Hepatocyte (in vitro differentiated cells): Measurements from ENCODE around the gene CNOT6. TPM values are rescaled to one million over a fixed set of nuclear protein-coding genes. Genes with fewer than 3 reads are reported as not detected.

Experiments
- DNase-seq: peaks from one replicate; pipeline ENCODE4 v3.0.0-alpha.2; 2016; ENCODE audit warnings: low spot score
- H2AFZ ChIP-seq: fragments of 200-600 bp; sonication (generic); 2 replicates; pipeline ENCODE4 v1.6.0; 2016; ENCODE audit warnings: antibody characterized with exemption, mild to moderate bottlenecking
- H3K27ac ChIP-seq: fragments of 200-600 bp; sonication (generic); 2 replicates; pipeline ENCODE4 v1.5.1; 2016; ENCODE audit warnings: mild to moderate bottlenecking
- H3K27me3 ChIP-seq: fragments of 200-600 bp; sonication (generic); 2 replicates; pipeline ENCODE4 v1.6.1; 2016
- H3K36me3 ChIP-seq: fragments of 200-600 bp; sonication (generic); replicated peaks from 2 replicates; pipeline ENCODE4 v1.5.1; 2016; ENCODE audit warnings: low read depth; ENCODE audit not compliant: insufficient read depth
- H3K4me1 ChIP-seq: fragments of 200-600 bp; sonication (generic); 2 replicates; pipeline ENCODE4 v1.5.1; 2016; ENCODE audit warnings: mild to moderate bottlenecking, moderate library complexity; ENCODE audit not compliant: insufficient read depth
- H3K4me2 ChIP-seq: fragments of 200-600 bp; sonication (generic); 2 replicates; pipeline ENCODE4 v1.6.0; 2016
- H3K4me3 ChIP-seq: fragments of 200-600 bp; sonication (generic); 2 replicates; pipeline ENCODE4 v1.5.1; 2016; ENCODE audit warnings: mild to moderate bottlenecking
- H3K79me2 ChIP-seq: fragments of 200-600 bp; sonication (generic); 2 replicates; pipeline ENCODE4 v1.6.0; 2017; ENCODE audit warnings: mild to moderate bottlenecking
- H3K9me2 ChIP-seq: fragments of 200-600 bp; sonication (generic); replicated peaks from 2 replicates; pipeline ENCODE4 v1.6.0; 2017; ENCODE audit warnings: mild to moderate bottlenecking; ENCODE audit not compliant: insufficient read depth
- H3K9me3 ChIP-seq: fragments of 200-600 bp; sonication (generic); 2 replicates; pipeline ENCODE4 v1.5.1; 2016; ENCODE audit warnings: low read depth, mild to moderate bottlenecking
- H4K20me1 ChIP-seq: fragments of 200-600 bp; sonication (generic); 2 replicates; pipeline ENCODE4 v1.6.0; 2016; ENCODE audit warnings: mild to moderate bottlenecking; ENCODE audit not compliant: insufficient read depth, poor library complexity, severe bottlenecking
- EZH2 ChIP-seq: fragments of 200-600 bp; sonication (generic); IDR thresholded peaks from 2 replicates; pipeline ENCODE4 v1.6.1; 2016; ENCODE audit warnings: antibody characterized with exemption, mild to moderate bottlenecking, borderline replicate concordance
- EZH2phosphoT487 ChIP-seq: fragments of 200-600 bp; sonication (generic); IDR thresholded peaks from one replicate; pipeline ENCODE4 v1.6.1; 2018; ENCODE audit warnings: antibody characterized with exemption, mild to moderate bottlenecking, low read depth, moderate library complexity; ENCODE audit not compliant: unreplicated experiment, severe bottlenecking
- WGBS: methylation state at CpG from one replicate; pipeline ENCODE4 v1.1.6; 2016; ENCODE audit warnings: low lambda C conversion rate; ENCODE audit errors: missing lambda C conversion rate; 5-methylcytosine and 5-hydroxymethylcytosine counted together
- polyA plus RNA-seq: library from polyadenylated mRNA; unstranded; fragments of >200 nt; fragmentation: Nextera tagmentation; extraction: Ambion mirVana; gene quantifications from 2 replicates; pipeline ENCODE4 v1.2.1, GENCODE V29; 2016
- total RNA-seq: library from RNA; depleted of rRNA; stranded (reverse); fragments of >200 nt; gene quantifications from 2 replicates; pipeline ENCODE4 v1.2.3, GENCODE V29; 2014
- TF ChIP-seq, protein P1 (sequence below): fragments of 200-600 bp; sonication (generic); IDR thresholded peaks from 2 replicates; pipeline ENCODE4 v1.5.1; 2016; ENCODE audit warnings: antibody characterized with exemption, mild to moderate bottlenecking; ENCODE audit not compliant: poor library complexity

Gene CNOT6
- total and polyA plus RNA-seq, 2 experiments from 2014 or later, result 12.0 to 24.1 TPM

DNA sequence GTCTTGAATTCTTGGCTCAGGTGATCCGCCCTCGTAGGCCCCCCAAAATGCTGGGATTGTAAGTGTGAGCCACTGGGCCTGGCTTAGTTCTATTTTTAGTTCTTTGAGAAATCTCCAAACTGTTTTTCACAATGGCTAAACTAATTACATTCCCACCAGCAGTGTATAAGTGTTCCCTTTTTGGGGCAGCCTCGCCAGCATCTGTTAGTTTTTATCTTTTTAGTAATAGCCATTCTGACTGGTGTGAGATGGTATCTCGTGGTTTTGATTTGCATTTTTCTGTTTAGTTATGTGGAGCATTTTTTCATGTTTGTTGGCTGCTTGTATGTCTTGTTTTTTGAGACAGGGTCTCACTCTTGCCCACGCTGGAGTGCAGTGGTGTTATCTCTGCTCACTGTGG, 28.2 kb downstream of the CNOT6 start:
- Histone ChIP-seq H3K9me3 (no peaks in the 10 kb centered on the region), H3K4me3 (no peak overlapping the region), H3K4me2 (no peak overlapping the region), H2AFZ (no peak overlapping the region), H3K27me3 (no peaks in the 10 kb centered on the region), H3K9me2 (no peaks in the 10 kb centered on the region), H4K20me1 (peaks cover 72% of the 10 kb centered on the region), H3K27ac (no peak overlapping the region), H3K36me3 (no peaks in the 10 kb centered on the region), H3K4me1 (peaks cover 24% of the 10 kb centered on the region), H3K79me2 (peaks cover 100% of the 10 kb centered on the region)
- WGBS, result 85% methylated on average over 5 of the region's 5 CpGs
- no peak for TF ChIP-seq EZH2
- TF ChIP-seq, protein P1, sequence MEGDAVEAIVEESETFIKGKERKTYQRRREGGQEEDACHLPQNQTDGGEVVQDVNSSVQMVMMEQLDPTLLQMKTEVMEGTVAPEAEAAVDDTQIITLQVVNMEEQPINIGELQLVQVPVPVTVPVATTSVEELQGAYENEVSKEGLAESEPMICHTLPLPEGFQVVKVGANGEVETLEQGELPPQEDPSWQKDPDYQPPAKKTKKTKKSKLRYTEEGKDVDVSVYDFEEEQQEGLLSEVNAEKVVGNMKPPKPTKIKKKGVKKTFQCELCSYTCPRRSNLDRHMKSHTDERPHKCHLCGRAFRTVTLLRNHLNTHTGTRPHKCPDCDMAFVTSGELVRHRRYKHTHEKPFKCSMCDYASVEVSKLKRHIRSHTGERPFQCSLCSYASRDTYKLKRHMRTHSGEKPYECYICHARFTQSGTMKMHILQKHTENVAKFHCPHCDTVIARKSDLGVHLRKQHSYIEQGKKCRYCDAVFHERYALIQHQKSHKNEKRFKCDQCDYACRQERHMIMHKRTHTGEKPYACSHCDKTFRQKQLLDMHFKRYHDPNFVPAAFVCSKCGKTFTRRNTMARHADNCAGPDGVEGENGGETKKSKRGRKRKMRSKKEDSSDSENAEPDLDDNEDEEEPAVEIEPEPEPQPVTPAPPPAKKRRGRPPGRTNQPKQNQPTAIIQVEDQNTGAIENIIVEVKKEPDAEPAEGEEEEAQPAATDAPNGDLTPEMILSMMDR, result no peak
- TF ChIP-seq EZH2phosphoT487, result no peak
- DNase-seq, result no peak

DNA sequence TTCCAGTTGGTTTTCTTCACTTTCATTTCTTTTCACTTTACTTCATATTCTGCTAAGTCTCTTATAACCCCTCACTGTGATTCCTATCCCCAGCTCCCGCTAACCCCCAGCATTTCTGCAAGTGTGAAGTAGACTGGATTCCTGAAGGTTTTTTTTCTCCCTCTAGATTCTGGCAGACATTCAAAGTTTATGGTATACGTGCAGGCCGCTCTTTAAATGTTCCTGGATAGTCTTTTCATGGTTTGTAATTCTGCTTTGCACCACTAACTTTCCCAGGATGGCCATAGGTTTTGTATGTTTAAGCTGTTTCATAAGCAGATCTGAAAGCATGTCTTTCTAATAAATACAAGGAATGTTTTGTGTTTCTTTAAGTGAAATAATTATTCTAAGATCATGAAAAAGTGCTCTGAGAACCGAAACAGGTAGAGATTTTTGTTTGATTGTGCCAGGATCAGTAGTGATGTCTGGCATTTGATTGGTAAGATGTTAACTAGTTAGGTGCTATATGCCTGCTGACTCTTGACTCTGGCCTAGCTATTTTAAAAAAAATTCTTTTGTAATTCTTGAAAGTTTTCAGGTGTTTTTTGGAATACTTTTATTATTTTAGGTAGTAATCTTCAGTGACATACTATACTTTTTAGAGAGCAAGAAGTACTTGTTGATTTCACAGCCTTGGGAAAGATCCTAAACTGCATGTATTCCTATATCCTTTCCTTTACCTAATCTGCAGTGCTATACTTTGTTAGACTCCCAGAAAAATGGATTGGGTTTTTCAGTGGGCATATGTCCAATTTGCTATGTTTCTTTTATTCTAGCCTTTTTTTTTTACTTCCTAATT, 29.7 kb downstream of the CNOT6 start:
- TF ChIP-seq, protein P1, result no peak
- no peak for TF ChIP-seq EZH2phosphoT487
- TF ChIP-seq EZH2, result no peak
- Histone ChIP-seq H4K20me1 (peaks cover 59% of the 10 kb centered on the region), H3K9me3 (no peaks in the 10 kb centered on the region), H2AFZ (no peak overlapping the region), H3K4me1 (peaks cover 24% of the 10 kb centered on the region), H3K36me3 (no peaks in the 10 kb centered on the region), H3K27me3 (no peaks in the 10 kb centered on the region), H3K79me2 (peaks cover 100% of the 10 kb centered on the region), H3K4me2 (peak overlapping the region; percentile 40), H3K4me3 (no peak overlapping the region), H3K27ac (peak overlapping the region; percentile 34), H3K9me2 (no peaks in the 10 kb centered on the region)
- WGBS, result 53% methylated on average over 4 of the region's 4 CpGs
- DNase-seq, result peak; percentile 22

DNA sequence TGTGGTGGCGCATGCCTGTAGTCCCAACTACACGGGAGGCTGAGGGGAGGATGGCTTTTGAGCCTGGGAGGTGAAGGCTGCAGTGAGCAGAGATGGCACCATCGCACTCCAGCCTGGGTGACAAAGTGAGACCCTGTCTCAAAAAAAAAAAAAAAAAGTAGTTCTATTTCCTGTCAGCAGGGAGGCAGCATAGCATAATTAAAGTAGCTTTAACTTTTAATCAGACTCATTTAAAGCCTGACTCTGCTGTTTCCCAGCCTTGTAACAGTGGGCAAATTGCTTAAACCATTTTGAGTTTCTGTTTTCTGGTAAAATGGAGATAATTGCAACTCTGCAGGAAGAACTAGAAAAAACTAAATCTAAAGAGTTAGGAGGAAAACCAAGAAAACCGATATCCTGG, 31.2 kb downstream of the CNOT6 start:
- no peak for TF ChIP-seq EZH2phosphoT487
- TF ChIP-seq EZH2, result no peak
- TF ChIP-seq, protein P1, result no peak
- H3K4me1 ChIP-seq, result peaks cover 24% of the 10 kb centered on the region
- H3K36me3 ChIP-seq, result no peaks in the 10 kb centered on the region
- H3K4me2 ChIP-seq, result no peak overlapping the region
- no peak overlapping the region for H3K4me3 ChIP-seq
- DNase-seq, result no peak
- WGBS, result 95% methylated on average over 4 of the region's 4 CpGs
- no peaks in the 10 kb centered on the region for H3K9me3 ChIP-seq
- H2AFZ ChIP-seq, result no peak overlapping the region
- peaks cover 100% of the 10 kb centered on the region for H3K79me2 ChIP-seq
- H4K20me1 ChIP-seq, result peaks cover 55% of the 10 kb centered on the region
- no peak overlapping the region for H3K27ac ChIP-seq
- H3K27me3 ChIP-seq, result no peaks in the 10 kb centered on the region
- H3K9me2 ChIP-seq, result no peaks in the 10 kb centered on the region
